ENCODE results near the gene XAB2.

The XAB2 gene

DNA sequence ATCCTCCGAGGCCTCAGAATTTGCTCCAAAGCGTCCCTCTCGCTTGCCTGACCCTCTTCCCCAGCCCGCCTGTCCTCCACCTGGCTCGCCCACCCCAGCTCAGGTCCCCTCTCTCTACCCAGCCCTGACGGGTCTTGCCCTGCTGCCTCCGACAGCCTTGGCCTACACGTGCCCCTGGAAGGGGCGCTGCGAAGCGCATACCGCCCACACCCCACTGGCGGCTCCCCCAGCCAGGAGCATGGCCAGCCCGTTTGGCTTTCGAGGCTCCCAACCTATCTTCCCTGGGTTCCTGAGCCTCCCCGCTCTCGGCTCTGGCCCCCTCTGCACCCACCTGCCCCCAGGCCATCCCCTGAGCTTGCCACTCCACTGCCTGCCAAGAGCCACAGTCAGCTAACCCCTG, 4.5 kb downstream of the XAB2 start:
- H3K36me3 ChIP-seq (ENCODE audit: control insufficient read depth, low read length): peaks cover 53% of the 10 kb centered on the region

DNA sequence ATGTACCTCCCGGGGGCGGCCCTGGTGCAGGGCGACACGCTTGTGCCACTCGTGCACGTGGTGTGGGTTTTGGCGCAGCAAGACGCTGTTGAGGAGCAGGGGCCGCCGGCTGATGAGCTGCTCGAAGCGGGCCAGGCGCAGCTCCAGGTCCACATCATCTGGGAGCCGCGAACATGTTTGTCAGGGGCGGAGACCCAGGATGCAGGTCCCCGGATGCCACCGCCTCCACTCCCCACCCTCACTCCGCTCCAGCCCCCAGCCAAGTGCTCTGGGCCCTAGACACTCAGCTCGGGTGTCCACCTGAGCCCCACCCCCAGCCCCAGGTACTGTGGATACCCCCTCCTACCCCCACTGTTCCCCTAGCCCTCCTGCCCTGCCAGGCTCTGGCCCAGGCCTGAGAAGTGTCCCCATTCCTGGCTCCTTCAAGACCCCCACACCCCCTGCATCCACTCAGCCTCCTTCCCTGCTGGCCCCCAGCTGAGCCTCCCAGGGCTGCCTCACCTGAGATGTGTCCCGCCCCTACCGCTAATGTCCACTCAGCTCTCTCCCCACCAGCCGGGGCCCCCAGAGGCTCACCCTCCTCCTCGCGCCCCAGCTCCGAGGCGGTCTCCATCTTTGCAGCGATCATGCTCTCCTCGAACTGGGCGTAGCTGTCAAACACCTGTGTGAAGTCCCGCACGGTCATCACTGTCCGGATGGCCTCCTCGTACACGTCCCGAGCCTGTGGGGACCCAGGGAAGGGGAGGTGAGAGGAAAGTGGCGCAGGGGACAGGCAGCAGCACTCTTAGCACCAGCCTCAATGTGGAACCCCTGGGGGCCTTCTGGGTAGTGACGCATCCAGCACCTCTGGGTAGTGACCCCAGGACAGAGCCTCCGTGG, 5.4 kb downstream of the XAB2 start:
- Histone ChIP-seq H3K27ac (ENCODE audit: low read depth, low read length) (no peak overlapping the region), H3K9me2 (replicated peaks; ENCODE audit: control insufficient read depth, low read length) (no peaks in the 10 kb centered on the region), H3K4me2 (ENCODE audit: low read length) (no peak overlapping the region), H3K9me3 (ENCODE audit: control insufficient read depth, insufficient read depth, low read length) (no peaks in the 10 kb centered on the region), H3K4me1 (ENCODE audit: control insufficient read depth, low read length) (peaks cover 11% of the 10 kb centered on the region), H3K36me3 (ENCODE audit: control insufficient read depth, low read length) (peaks cover 56% of the 10 kb centered on the region), H3F3A (ENCODE audit: control insufficient read depth, insufficient read depth) (no peaks in the 10 kb centered on the region), H3K4me3 (ENCODE audit: low read length) (no peak overlapping the region), H3K27me3 (ENCODE audit: control insufficient read depth, low read length) (no peaks in the 10 kb centered on the region), H3K79me2 (ENCODE audit: control insufficient read depth, low read length) (peaks cover 30% of the 10 kb centered on the region), H4K20me1 (ENCODE audit: control insufficient read depth, insufficient read depth, low read depth, low read length) (no peaks in the 10 kb centered on the region)
- TF ChIP-seq, protein P1, sequence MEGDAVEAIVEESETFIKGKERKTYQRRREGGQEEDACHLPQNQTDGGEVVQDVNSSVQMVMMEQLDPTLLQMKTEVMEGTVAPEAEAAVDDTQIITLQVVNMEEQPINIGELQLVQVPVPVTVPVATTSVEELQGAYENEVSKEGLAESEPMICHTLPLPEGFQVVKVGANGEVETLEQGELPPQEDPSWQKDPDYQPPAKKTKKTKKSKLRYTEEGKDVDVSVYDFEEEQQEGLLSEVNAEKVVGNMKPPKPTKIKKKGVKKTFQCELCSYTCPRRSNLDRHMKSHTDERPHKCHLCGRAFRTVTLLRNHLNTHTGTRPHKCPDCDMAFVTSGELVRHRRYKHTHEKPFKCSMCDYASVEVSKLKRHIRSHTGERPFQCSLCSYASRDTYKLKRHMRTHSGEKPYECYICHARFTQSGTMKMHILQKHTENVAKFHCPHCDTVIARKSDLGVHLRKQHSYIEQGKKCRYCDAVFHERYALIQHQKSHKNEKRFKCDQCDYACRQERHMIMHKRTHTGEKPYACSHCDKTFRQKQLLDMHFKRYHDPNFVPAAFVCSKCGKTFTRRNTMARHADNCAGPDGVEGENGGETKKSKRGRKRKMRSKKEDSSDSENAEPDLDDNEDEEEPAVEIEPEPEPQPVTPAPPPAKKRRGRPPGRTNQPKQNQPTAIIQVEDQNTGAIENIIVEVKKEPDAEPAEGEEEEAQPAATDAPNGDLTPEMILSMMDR (IDR thresholded peaks at IDR 0.05; ENCODE audit: low read depth, low read length, poor library complexity, severe bottlenecking): no peak
- no peak for TF ChIP-seq EZH2phosphoT487 (IDR thresholded peaks at IDR 0.05; ENCODE audit: borderline replicate concordance, low read length)

More for the DNA sequence above, 4.5 kb downstream of the XAB2 start:
- H4K20me1 ChIP-seq (ENCODE audit: control insufficient read depth, insufficient read depth, low read depth, low read length): no peaks in the 10 kb centered on the region
- no peak overlapping the region for H3K4me3 ChIP-seq (ENCODE audit: low read length)
- H3K79me2 ChIP-seq (ENCODE audit: control insufficient read depth, low read length): peaks cover 37% of the 10 kb centered on the region
- peaks cover 11% of the 10 kb centered on the region for H3K4me1 ChIP-seq (ENCODE audit: control insufficient read depth, low read length)
- no peaks in the 10 kb centered on the region for H3F3A ChIP-seq (ENCODE audit: control insufficient read depth, insufficient read depth)
- H3K27ac ChIP-seq (ENCODE audit: low read depth, low read length): no peak overlapping the region
- no peaks in the 10 kb centered on the region for H3K9me3 ChIP-seq (ENCODE audit: control insufficient read depth, insufficient read depth, low read length)
- H3K27me3 ChIP-seq (ENCODE audit: control insufficient read depth, low read length): no peaks in the 10 kb centered on the region
- no peak overlapping the region for H3K4me2 ChIP-seq (ENCODE audit: low read length)
- TF ChIP-seq, protein P1 (IDR thresholded peaks at IDR 0.05; ENCODE audit: low read depth, low read length, poor library complexity, severe bottlenecking): no peak
- TF ChIP-seq EZH2phosphoT487 (IDR thresholded peaks at IDR 0.05; ENCODE audit: borderline replicate concordance, low read length): no peak
- H3K9me2 ChIP-seq (replicated peaks; ENCODE audit: control insufficient read depth, low read length): no peaks in the 10 kb centered on the region

DNA sequence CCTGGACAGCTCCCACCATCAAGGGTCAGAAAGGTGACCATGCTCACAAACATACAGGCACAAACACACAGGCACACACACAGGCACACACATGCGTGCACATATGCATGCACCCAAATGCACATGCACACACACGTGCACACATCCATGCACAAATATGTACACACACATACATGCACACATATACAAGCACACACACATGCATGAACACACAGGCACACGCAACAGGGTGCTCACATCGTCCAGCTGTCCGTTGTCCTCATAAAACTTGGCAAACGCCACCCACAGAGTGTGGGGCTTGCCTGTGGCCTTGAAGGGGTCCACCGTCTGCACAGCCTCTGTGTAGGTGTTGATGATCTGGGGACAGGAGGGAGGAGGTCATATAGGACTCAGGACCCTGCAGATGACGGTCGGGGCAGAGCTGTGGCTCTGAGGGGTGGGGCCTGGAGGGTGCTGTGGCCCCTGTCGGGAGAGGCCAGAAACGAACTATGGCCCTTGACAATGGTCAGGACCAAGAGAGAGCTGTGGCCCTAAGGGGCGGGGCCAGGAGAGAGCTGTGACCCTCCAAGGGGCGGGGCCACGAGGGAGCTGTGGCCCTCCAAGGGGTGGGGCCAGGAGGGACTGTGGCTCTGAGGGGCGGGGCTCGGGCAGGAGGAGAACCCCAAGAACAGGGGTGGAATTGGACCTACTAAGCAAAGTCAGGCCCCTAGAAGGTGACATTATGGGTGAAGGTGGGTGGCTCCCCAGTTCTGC, 6.2 kb downstream of the XAB2 start:
- TF ChIP-seq EZH2phosphoT487 (IDR thresholded peaks at IDR 0.05; ENCODE audit: borderline replicate concordance, low read length): no peak
- TF ChIP-seq, protein P1 (IDR thresholded peaks at IDR 0.05; ENCODE audit: low read depth, low read length, poor library complexity, severe bottlenecking): no peak
- Histone ChIP-seq H3K27ac (ENCODE audit: low read depth, low read length) (no peak overlapping the region), H3K36me3 (ENCODE audit: control insufficient read depth, low read length) (peaks cover 56% of the 10 kb centered on the region), H3F3A (ENCODE audit: control insufficient read depth, insufficient read depth) (no peaks in the 10 kb centered on the region), H3K4me2 (ENCODE audit: low read length) (no peak overlapping the region), H3K79me2 (ENCODE audit: control insufficient read depth, low read length) (peaks cover 22% of the 10 kb centered on the region), H3K27me3 (ENCODE audit: control insufficient read depth, low read length) (no peaks in the 10 kb centered on the region), H3K9me2 (replicated peaks; ENCODE audit: control insufficient read depth, low read length) (no peaks in the 10 kb centered on the region), H3K4me1 (ENCODE audit: control insufficient read depth, low read length) (peaks cover 5% of the 10 kb centered on the region), H3K4me3 (ENCODE audit: low read length) (no peak overlapping the region), H3K9me3 (ENCODE audit: control insufficient read depth, insufficient read depth, low read length) (no peaks in the 10 kb centered on the region), H4K20me1 (ENCODE audit: control insufficient read depth, insufficient read depth, low read depth, low read length) (no peaks in the 10 kb centered on the region)

All from DOHH2 (cell line).